Measurements from ENCODE around the gene TAAR9.

- TF ChIP-seq CTCF (IDR thresholded peaks at IDR 0.05 in 2 of 3, conservative IDR thresholded peaks at IDR 0.05 in 1 of 3; ENCODE audit: borderline replicate concordance in 1 of 3, insufficient read depth in 1 of 3, low read depth in 2 of 3, low read length in 2 of 3) = no peak
- no peak for TF ChIP-seq ZNF274 (IDR thresholded peaks at IDR 0.05; ENCODE audit: low read depth, low read length)
- no peak for TF ChIP-seq JUND (IDR thresholded peaks at IDR 0.05)
- TF ChIP-seq MAX (IDR thresholded peaks at IDR 0.05) = no peak
- TF ChIP-seq POLR2A (IDR thresholded peaks at IDR 0.05; ENCODE audit: borderline replicate concordance, extremely low read depth, insufficient read depth, insufficient read length) = no peak
Measured at GRCh38 chr6:132584698-132585097, 46.6 kb downstream of the TAAR9 start.
